Right atrium auricular region (tissue), 2 donors: ENCODE results near the gene TBC1D21. TPM values are rescaled to one million over a fixed set of nuclear protein-coding genes. Genes with fewer than 3 reads are reported as not detected.
"Not testable (repeated sequence)": the region's sequence is repeated elsewhere in the genome, so short reads cannot be mapped to it uniquely, and the experiment has no call there.

Experiments
- DNase-seq: peaks from one replicate; pipeline ENCODE4 v3.0.0-alpha.2; 2019; ENCODE audit warnings: low spot score
- H3K27ac ChIP-seq, 2 donors: fragments of 200-600 bp; sonication (generic); 1 replicate in 1 of 2; 2 replicates in 1 of 2; pipeline ENCODE4 v1.5.1; 2016 to 2019
- H3K27me3 ChIP-seq, 2 donors: fragments of 200-600 bp; sonication (generic); one replicate each; pipeline versions ENCODE4 v1.5.1 to v1.6.0; 2017 to 2019
- H3K36me3 ChIP-seq: fragments of 200-600 bp; sonication (generic); one replicate; pipeline ENCODE4 v1.5.1; 2016
- H3K4me1 ChIP-seq, 2 donors: fragments of 200-600 bp; sonication (generic); one replicate each; pipeline versions ENCODE4 v1.5.1 to v1.6.0; 2017 to 2019
- H3K4me3 ChIP-seq, 2 donors: fragments of 200-600 bp; sonication (generic); 1 replicate in 1 of 2; 2 replicates in 1 of 2; pipeline ENCODE4 v1.5.1; 2017 to 2019; ENCODE audit warnings: mild to moderate bottlenecking in 1 of 2, moderate library complexity in 1 of 2
- H3K9me3 ChIP-seq, 2 donors: fragments of 200-600 bp; sonication (generic); one replicate each; pipeline ENCODE4 v1.5.1; 2019
- CTCF ChIP-seq, 2 donors: fragments of 200-600 bp; sonication (generic); IDR thresholded peaks; one replicate each; pipeline ENCODE4 v1.5.1; 2019; ENCODE audit warnings: antibody characterized with exemption in 2 of 2
- total RNA-seq, 2 donors: library from RNA; depleted of rRNA; stranded (reverse); fragments of >200 nt; gene quantifications; one replicate each; pipeline ENCODE4 v1.1.0, GENCODE V29; 2016

Gene TBC1D21
- total RNA-seq, 2 donors from 2014 or later = not detected

GRCh38 chr15:73937726-73938125, 64.4 kb downstream of the TBC1D21 start:
- DNase-seq = no peak
- no peak overlapping the region for H3K27ac ChIP-seq

GRCh38 chr15:73938516-73938915, 65.2 kb downstream of the TBC1D21 start:
- not testable (repeated sequence) for H3K36me3 ChIP-seq, H3K27ac ChIP-seq, H3K27me3 ChIP-seq, DNase-seq, H3K9me3 ChIP-seq, H3K4me3 ChIP-seq
- H3K4me1 ChIP-seq = peaks cover 0 to 60% of the 10 kb centered on the region in 2 donors

More at GRCh38 chr15:73937726-73938125, 64.4 kb downstream of the TBC1D21 start:
- TF ChIP-seq CTCF (IDR thresholded peaks at IDR 0.05) = no peak
- peaks cover 0 to 67% of the 10 kb centered on the region in 2 donors for H3K4me1 ChIP-seq
- no peaks in the 10 kb centered on the region for H3K9me3 ChIP-seq
- H3K27me3 ChIP-seq = no peaks in the 10 kb centered on the region
- no peaks in the 10 kb centered on the region for H3K36me3 ChIP-seq
- no peak overlapping the region for H3K4me3 ChIP-seq

Other genes starting within 250 kb of the TBC1D21 start
- 100 to 1,000 TPM; 186 to 225 TPM for gene NPTN, start 240.2 kb upstream of the TBC1D21 start, total RNA-seq
- 10 to 100 TPM; 31.2 to 60.4 TPM for gene CD276, start 189.2 kb upstream of the TBC1D21 start, total RNA-seq
- gene INSYN1, start 120.2 kb upstream of the TBC1D21 start, total RNA-seq = 10 to 100 TPM; 32.7 to 68.5 TPM
- gene LOXL1, start 52.9 kb downstream of the TBC1D21 start, total RNA-seq = 10 to 100 TPM; 22.2 to 59.0 TPM
- gene STOML1, start 118.7 kb downstream of the TBC1D21 start, total RNA-seq = 10 to 100 TPM; 11.8 to 23.5 TPM
- gene PML, start 121.2 kb downstream of the TBC1D21 start, total RNA-seq = 10 to 100 TPM; 27.3 to 36.1 TPM
- not detected for gene GOLGA6A, start 209.0 kb downstream of the TBC1D21 start, total RNA-seq